Activated CD8-positive, alpha-beta memory T cell treated with anti-CD3 and anti-CD28 coated beads, Interleukin-2, amount 10 ng/mL, durations not matched to agents 7 days and 5 days (primary cell): ENCODE data around the gene MPO. TPM values are rescaled to one million over a fixed set of nuclear protein-coding genes. Genes with fewer than 3 reads are reported as not detected.
A peak's percentile ranks its signal among the peaks of the same experiment; 100 is the strongest.

Experiments used
- ATAC-seq: fragments of 150-1000 bp; cut with Tn5 transposase; one replicate; pipeline ENCODE4 v1.10.0; 2021; ENCODE audit warnings: moderate library complexity
- CTCF ChIA-PET: fragments of 350-600 bp; sonication (Branson Sonifier 250); formaldehyde crosslinking; loops from one replicate; lab custom pipeline; 2021; ENCODE audit warnings: antibody characterized with exemption; lab: Charles Lee
- DNase-seq: peaks from one replicate; pipeline ENCODE4 v3.0.0-alpha.2; 2020
- H3K27ac Mint-ChIP-seq: one replicate; pipeline ENCODE4 v1.8.0; 2021; ENCODE audit warnings: mild to moderate bottlenecking, mixed read lengths
- H3K27me3 Mint-ChIP-seq: one replicate; pipeline ENCODE4 v1.8.0; 2021; ENCODE audit warnings: mixed read lengths
- H3K36me3 Mint-ChIP-seq: one replicate; pipeline ENCODE4 v1.8.0; 2021; ENCODE audit warnings: mild to moderate bottlenecking, mixed read lengths
- H3K4me1 Mint-ChIP-seq: one replicate; pipeline ENCODE4 v1.8.0; 2021; ENCODE audit warnings: mixed read lengths
- H3K4me3 Mint-ChIP-seq: one replicate; pipeline ENCODE4 v1.8.0; 2021; ENCODE audit warnings: mild to moderate bottlenecking, moderate library complexity, mixed read lengths
- H3K9me3 Mint-ChIP-seq: one replicate; pipeline ENCODE4 v1.8.0; 2022; ENCODE audit warnings: low read depth, mixed read lengths
- total RNA-seq, 2 experiments: library from RNA; stranded (reverse); gene quantifications; one replicate each; pipeline ENCODE4 v1.2.3, GENCODE V29; 2021

The MPO gene, protein sequence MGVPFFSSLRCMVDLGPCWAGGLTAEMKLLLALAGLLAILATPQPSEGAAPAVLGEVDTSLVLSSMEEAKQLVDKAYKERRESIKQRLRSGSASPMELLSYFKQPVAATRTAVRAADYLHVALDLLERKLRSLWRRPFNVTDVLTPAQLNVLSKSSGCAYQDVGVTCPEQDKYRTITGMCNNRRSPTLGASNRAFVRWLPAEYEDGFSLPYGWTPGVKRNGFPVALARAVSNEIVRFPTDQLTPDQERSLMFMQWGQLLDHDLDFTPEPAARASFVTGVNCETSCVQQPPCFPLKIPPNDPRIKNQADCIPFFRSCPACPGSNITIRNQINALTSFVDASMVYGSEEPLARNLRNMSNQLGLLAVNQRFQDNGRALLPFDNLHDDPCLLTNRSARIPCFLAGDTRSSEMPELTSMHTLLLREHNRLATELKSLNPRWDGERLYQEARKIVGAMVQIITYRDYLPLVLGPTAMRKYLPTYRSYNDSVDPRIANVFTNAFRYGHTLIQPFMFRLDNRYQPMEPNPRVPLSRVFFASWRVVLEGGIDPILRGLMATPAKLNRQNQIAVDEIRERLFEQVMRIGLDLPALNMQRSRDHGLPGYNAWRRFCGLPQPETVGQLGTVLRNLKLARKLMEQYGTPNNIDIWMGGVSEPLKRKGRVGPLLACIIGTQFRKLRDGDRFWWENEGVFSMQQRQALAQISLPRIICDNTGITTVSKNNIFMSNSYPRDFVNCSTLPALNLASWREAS
- under 1 TPM in 1 of 2 experiments, not detected in 1; 0.09 TPM for total RNA-seq

DNA sequence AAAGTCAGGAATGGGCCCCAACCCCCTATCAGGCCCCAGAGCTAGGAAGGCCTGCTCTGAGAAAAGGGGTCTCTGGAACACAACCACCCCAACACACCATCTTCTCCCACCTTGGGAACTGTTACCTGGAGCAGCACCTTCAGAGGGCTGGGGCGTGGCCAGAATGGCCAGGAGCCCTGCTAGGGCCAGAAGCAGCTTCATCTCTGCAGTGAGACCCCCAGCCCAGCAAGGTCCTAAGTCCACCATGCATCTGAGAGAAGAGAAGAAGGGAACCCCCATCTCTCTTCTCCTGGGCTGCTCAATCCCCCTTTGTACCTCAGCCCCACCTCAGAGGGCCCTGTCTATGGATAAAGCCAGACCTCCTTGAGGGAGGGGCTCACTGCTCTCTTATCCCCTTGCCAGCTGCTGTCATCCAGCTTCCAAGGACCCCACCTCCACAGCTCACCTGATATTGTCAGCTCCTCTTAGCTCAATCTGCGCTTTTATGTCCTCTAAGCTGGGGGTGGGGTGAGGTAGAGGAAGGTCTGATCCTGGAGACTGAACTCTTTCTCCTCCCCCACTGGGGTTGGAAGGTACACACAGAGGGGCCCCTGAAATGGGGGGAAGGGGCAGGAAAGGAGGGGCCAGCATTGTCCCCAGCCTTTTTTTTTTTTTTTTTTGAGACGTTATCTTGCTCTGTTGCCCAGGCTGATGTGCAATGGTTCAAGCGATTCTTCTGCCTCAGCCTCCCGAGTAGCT is at the start of gene MPO:
TSS of gene MPO (minus strand) at position 456 of the 738 bp plus-strand sequence. CDS start at position 279, 177 bp downstream.
- Mint-ChIP-seq H3K4me1 (peaks cover 5% of the 10 kb centered on the region), H3K36me3 (no peaks in the 10 kb centered on the region), H3K4me3 (no peak within 1 kb of the TSS), H3K9me3 (no peaks in the 10 kb centered on the region), H3K27ac (no peak within 1 kb of the TSS), H3K27me3 (peaks cover 49% of the 10 kb centered on the region)
- DNase-seq (peak; percentile 33), ATAC-seq (no peak)
- CTCF ChIA-PET = interaction anchor here (1.4 kb wide), 1 partner anchor 31 kb away, joined by 4 read pairs; no protein-coding TSS in a partner anchor

DNA sequence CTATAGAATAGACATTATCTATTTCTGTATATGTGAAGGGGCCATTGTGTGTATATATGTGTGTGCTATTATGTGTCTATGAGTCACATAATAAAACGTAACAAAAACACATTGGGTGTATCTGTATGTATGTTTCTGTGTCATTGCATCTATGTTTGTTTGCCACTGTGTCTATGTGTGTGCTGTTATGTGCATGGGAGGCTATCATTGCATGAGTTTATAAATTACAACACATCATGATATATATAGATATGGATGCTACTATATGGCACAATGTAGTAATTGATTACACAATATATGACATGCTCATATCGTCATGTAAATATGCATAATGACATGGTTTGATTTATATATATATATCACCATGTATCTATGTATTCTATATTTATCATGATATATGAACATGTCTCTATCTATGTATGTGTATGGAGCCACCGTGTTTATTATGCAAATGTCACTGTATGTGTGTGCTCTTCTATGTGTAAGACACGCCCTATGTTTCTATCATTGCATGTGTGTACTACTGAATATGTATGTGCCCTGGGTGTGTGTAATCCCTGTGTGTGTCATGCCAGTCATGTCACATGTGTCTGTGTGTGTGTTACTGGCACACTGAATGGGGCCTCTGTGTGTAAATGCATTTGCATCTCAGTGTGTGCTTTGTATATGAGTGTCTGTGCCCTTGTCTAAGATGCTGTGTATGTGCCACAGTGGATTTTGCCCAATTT is 49.2 kb upstream of the MPO start:
- DNase-seq (peak; percentile 81), ATAC-seq (peak; percentile 3)
- Mint-ChIP-seq H3K4me3 (peak overlapping the region; percentile 83), H3K27me3 (peaks cover 3% of the 10 kb centered on the region), H3K27ac (peak overlapping the region; percentile 99), H3K4me1 (peaks cover 37% of the 10 kb centered on the region), H3K9me3 (no peaks in the 10 kb centered on the region), H3K36me3 (peaks cover 46% of the 10 kb centered on the region)
- CTCF ChIA-PET = interaction anchor here (7.2 kb wide), 1 partner anchor 13 kb away, joined by 112 read pairs; no protein-coding TSS in a partner anchor

DNA sequence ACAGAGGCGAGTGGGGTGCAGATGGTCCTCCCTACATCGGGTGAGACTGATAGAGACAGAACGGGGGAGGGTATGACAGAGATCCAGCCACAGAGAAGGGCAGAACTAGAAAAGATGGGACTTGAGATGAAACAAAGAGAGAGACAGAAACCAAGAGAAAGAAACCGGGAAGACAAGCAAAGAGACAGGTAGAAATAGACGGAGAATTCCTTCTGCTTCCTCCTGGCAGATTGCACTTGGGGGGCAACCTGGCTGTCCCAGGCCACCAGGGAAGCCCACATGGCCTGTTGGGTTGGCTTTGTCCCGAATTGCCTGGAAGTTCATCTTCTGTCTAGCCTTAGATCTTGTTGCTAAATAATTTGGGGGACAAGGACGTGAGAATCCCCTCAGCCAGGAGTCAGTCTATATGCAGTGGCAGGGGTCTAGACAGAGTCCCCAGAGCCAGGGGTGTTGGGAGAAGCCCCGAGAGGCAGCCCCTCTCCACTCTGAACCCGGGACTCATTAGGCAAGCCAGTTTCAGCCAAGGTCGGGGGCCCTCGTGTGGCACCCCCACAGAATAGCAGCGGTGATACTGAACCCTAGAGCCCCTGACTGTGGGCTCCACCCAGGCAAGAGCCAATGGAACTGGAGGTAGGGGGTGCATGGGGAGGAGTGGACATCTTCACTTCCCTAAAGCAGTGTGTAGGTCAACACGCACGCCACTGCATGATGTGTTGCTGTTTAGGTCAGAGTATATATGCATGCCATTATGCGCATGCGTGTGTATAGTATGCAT is 48.5 kb upstream of the MPO start:
- CTCF ChIA-PET = interaction anchor here (1.4 to 4.0 kb wide), 4 partner anchors 8 to 79 kb away, joined by 3 to 63 read pairs (median 20); partner anchors contain the start of gene SUPT4H1
- peaks cover 35% of the 10 kb centered on the region for H3K4me1 Mint-ChIP-seq

DNA sequence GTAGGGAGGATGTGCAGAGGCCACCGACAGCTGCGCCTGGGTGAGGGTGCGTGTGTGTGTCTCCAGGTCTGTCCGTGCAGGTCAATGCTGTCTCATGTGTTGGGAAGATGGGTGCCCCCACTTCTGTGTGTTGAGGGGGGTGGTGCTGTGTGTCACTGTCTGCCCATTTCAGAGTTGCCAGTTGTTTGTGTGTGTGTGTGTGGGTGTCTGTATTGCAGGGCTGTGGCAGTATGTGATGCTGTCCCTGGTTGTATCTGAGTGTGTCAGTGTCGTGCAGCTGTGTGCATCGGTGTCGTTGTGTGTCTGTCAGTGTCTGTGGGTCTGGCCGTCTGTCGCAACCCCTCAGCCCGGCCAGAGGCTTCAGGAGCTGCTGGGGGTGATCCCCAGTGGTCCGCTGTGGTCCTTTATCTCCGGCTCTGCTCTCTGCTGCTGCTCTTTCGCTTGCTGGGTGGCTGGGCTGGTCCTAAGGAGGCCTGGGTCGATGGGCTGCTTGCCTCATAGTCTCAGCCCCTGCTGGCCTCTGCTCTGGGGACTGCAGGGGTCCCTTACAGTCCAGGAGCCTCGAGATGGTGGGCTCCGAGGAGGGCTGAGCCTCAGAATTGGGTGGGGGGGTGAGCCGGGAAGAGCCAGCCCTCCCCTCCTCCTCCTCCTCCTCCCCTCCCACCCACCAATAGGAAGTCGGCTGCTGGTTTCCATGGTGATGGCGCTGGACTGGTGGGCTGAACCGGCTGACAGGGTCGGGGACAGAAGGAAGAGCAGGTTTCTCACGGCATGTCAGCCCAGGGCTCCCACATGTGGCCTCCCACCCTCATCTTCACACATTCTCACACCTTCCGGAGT is 47.7 kb upstream of the MPO start, which contains the start of gene TSPOAP1:
TSS of gene TSPOAP1 (minus strand) at position 601 of the 840 bp plus-strand sequence. CDS start 875 bp downstream, outside the sequence.
- H3K9me3 Mint-ChIP-seq = no peaks in the 10 kb centered on the region
- DNase-seq (peak; percentile 94), ATAC-seq (peak; percentile 21)
- H3K4me1 Mint-ChIP-seq = peaks cover 35% of the 10 kb centered on the region
- peaks cover 42% of the 10 kb centered on the region for H3K36me3 Mint-ChIP-seq
- peak within 1 kb of the TSS; percentile 99 for H3K27ac Mint-ChIP-seq
- peak within 1 kb of the TSS; percentile 83 for H3K4me3 Mint-ChIP-seq
- H3K27me3 Mint-ChIP-seq = peaks cover 3% of the 10 kb centered on the region
- CTCF ChIA-PET = interaction anchor here (0.9 to 4.0 kb wide), 8 partner anchors 9 to 159 kb away, joined by 3 to 63 read pairs (median 18); partner anchors contain the start of genes HSF5, MKS1 and SUPT4H1

More for the DNA sequence above, 48.5 kb upstream of the MPO start:
- Mint-ChIP-seq H3K27me3 (peaks cover 3% of the 10 kb centered on the region), H3K36me3 (peaks cover 42% of the 10 kb centered on the region), H3K27ac (peak overlapping the region; percentile 99), H3K4me3 (peak overlapping the region; percentile 83), H3K9me3 (no peaks in the 10 kb centered on the region)
- ATAC-seq (peak; percentile 25), DNase-seq (peak; percentile 94)

DNA sequence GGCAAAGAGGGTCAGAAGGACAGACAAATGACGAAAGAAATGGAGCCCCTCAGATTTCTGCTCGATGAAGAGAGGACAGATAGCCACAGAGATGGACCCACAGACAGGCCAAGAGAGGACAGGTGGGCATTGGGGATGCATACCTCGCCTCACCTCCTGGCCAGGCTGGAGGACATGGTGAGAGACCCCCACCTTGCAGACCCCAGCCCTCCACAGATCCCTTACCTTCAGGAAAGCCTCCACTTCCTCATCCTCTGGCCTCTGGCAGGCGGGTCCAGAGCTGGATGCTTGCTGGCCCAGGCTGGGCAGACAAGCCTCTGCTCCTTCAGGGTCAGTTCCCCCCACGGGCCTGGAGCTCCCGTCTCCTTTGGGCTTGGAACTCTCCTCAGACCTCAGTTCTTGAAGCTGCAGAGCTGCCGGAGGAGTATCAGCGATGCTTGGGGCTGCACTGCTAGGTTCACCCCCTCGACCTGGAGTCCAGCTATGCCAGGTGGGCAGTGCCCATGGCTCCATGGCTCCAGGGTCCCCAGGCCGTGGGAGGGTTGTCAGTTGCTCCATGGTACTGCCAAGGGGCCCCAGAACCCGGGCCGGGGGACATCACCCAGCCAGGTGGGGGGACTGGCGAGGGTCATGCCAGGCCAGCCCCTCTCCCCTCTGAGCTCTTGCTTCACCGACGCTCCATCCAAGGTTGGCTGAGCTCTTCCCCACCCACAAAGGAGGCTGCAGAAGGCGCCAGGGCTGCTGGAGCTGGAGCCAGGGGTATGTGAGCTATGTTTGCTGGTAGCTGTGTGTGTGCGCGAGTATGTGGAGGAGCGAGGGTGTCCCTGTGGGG is 46.8 kb upstream of the MPO start:
- no peaks in the 10 kb centered on the region for H3K9me3 Mint-ChIP-seq
- ATAC-seq (no peak), DNase-seq (no peak)
- peak overlapping the region; percentile 83 for H3K4me3 Mint-ChIP-seq
- H3K36me3 Mint-ChIP-seq = peaks cover 38% of the 10 kb centered on the region
- peaks cover 37% of the 10 kb centered on the region for H3K4me1 Mint-ChIP-seq
- CTCF ChIA-PET = interaction anchor here (0.9 to 4.0 kb wide), 8 partner anchors 10 to 160 kb away, joined by 3 to 63 read pairs (median 18); partner anchors contain the start of genes HSF5, MKS1 and SUPT4H1
- peaks cover 3% of the 10 kb centered on the region for H3K27me3 Mint-ChIP-seq
- peak overlapping the region; percentile 99 for H3K27ac Mint-ChIP-seq

DNA sequence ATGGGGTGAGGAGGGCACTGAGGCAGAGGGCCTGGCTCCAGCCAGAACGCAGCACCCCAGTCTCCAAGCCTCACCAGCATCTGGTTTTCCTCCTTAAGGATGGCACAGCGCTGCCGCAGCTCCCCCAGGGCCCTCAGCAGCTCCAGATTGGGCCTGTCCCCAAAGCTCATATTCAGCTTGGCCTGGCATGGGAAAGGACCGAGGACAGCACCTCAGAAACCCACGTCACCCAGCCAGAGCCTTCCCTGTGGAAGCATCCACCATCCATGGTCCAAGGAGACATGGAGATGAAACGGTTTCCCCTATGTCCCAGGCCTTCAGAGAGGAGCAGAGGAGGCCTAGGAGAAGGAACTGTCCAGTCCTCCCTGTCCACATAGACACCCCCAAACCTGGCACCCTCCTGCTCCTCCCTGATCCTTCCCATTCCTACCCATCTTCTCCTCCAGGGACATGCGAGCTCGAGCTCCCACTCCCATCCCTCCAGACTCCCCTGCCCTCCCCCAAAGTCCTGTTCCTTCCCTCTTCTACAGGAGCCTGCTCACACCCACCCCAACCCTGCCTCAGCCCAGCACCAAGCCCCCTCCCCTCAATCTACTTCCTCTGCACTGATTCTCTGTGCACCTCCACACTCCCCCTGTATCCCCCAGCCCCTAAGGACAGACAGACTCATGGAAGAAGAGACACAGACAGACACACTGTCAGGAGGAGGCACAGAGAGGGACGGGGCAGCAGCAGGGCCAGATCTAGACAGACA is 46.1 kb upstream of the MPO start:
- Mint-ChIP-seq H3K9me3 (no peaks in the 10 kb centered on the region), H3K27ac (peak overlapping the region; percentile 65), H3K27me3 (no peaks in the 10 kb centered on the region), H3K4me1 (peaks cover 37% of the 10 kb centered on the region), H3K4me3 (peak overlapping the region; percentile 50), H3K36me3 (peaks cover 34% of the 10 kb centered on the region)
- DNase-seq = peak; percentile 62
- CTCF ChIA-PET = interaction anchor here (0.9 to 4.0 kb wide), 7 partner anchors 9 to 161 kb away, joined by 3 to 63 read pairs (median 19); partner anchors contain the start of genes HSF5, MKS1 and SUPT4H1
- ATAC-seq = no peak

DNA sequence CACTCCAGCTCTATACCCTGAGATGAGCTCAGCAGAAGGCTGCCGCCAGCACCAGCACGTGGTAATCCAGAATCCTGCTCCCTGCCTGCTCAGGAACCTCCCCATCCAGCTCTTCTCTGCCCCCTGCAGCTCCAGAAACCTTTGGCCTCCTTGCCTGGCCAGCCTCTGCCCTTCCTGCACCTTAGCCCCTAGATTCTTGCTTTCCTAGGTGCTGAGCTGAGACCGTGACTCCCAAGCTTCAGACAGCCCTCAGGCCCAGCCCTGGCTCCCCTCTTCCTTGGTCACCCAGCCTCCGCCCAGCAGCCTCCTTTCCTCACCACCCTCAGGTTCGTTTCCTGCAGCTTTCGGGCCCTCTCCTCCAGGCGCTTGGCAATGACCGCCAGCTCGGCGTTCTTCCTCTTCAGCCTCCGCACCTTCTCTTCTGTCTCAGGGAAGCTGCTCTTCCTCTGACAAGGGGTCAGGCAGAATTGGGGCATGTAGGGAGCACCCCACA is 45.3 kb upstream of the MPO start:
- CTCF ChIA-PET = interaction anchor here (1.2 to 4.0 kb wide), 5 partner anchors 8 to 25 kb away, joined by 6 to 63 read pairs (median 21); partner anchors contain the start of gene SUPT4H1
- no peaks in the 10 kb centered on the region for H3K9me3 Mint-ChIP-seq
- H3K4me1 Mint-ChIP-seq = peaks cover 37% of the 10 kb centered on the region
- peaks cover 30% of the 10 kb centered on the region for H3K36me3 Mint-ChIP-seq
- peak; percentile 64 for DNase-seq
- ATAC-seq = no peak
- peak overlapping the region; percentile 62 for H3K27ac Mint-ChIP-seq
- H3K4me3 Mint-ChIP-seq = peak overlapping the region; percentile 12
- no peaks in the 10 kb centered on the region for H3K27me3 Mint-ChIP-seq

DNA sequence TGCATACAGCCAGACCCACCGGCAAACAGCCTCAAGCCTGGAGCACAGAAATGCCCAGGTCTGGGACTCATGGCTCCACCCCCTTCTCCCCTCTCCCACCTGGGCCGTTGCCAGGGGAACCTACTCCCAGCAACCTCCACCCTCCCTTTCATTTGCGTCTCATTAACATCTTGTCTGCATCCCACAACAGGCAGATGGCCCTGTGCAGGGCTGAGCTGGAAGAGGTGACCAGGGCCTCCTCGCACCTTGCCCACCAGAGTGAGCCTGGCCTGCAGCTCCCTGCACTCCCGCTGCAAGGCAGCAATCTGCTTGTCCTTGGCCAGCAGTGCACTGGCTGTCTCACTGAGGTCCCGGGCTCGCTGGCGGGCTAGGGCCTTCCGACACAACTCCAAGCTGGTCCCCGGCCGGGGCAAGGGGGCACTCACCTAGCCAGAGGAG is 44.6 kb upstream of the MPO start:
- H3K36me3 Mint-ChIP-seq = peaks cover 25% of the 10 kb centered on the region
- CTCF ChIA-PET = interaction anchor here (1.2 to 4.0 kb wide), 4 partner anchors 8 to 26 kb away, joined by 6 to 63 read pairs (median 29); partner anchors contain the start of gene SUPT4H1
- no peaks in the 10 kb centered on the region for H3K9me3 Mint-ChIP-seq
- DNase-seq (peak; percentile 61), ATAC-seq (no peak)
- peaks cover 37% of the 10 kb centered on the region for H3K4me1 Mint-ChIP-seq
- no peak overlapping the region for H3K27ac Mint-ChIP-seq
- H3K4me3 Mint-ChIP-seq = no peak overlapping the region
- no peaks in the 10 kb centered on the region for H3K27me3 Mint-ChIP-seq

DNA sequence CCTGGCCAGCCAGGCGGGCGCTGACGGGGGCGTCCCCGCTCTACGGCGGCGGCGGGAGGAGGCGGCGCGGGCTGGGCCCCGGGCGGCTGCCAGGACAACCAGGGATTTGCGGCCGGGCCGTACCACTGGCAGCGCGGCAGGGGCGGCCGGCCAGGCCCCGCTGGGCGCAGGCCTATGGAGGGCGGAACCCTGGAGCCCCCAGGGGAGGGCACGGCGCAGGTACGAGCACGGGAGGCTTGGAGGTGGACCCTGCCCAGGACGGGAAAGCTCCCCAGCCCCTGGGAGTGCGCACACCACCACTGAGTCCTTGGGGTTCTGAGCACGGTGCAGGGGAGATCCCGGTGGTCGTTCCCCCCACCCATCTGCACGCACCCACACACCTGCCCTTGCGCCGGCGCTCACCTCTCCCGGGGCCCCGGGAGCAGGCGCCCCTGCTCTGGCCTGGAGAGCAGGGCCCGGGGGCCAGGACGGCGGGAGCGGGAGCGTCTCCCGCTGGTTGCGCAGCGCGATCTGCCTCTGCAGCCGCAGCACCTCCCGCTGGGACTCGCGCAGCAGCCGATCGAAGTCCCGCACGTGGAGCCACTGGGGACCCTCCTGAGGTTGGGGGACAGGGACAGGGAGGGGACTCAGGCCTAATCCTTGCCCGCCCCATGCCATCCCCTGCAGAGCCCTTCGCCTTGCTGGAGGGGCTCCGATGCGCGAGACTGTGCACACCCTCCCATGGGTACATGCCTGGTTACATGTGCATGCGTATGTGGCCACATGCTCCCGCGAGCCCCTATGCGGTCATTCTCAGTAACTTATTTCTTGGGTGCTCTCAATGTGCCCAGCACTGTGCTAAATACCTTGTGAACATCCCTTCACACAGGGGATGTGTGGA is 43.9 kb upstream of the MPO start:
- H3K4me3 Mint-ChIP-seq = no peak overlapping the region
- CTCF ChIA-PET = interaction anchor here (1.2 to 4.0 kb wide), 3 partner anchors 7 to 21 kb away, joined by 6 to 63 read pairs (median 37); no protein-coding TSS in a partner anchor
- ATAC-seq (no peak), DNase-seq (no peak)
- peaks cover 20% of the 10 kb centered on the region for H3K36me3 Mint-ChIP-seq
- peaks cover 34% of the 10 kb centered on the region for H3K4me1 Mint-ChIP-seq
- no peaks in the 10 kb centered on the region for H3K27me3 Mint-ChIP-seq
- H3K9me3 Mint-ChIP-seq = no peaks in the 10 kb centered on the region
- no peak overlapping the region for H3K27ac Mint-ChIP-seq
